A673 (cell line): Measurements from ENCODE around the gene MGP. TPM values are rescaled to one million over a fixed set of nuclear protein-coding genes. Genes with fewer than 3 reads are reported as not detected.

Source experiments
- BruUV-seq: library from RNA; stranded (reverse); fragments of 400-500 nt; replicated peaks from 2 replicates; lab custom pipeline; 2021; lab: Mats Ljungman, UMichigan
- CTCF ChIA-PET: fragments of 300-600 bp; sonication (Branson Sonifier 250); formaldehyde crosslinking; loops from one replicate; lab custom pipeline; 2022; ENCODE audit warnings: antibody characterized with exemption; lab: Charles Lee
- POLR2A ChIA-PET: fragments of 300-600 bp; sonication (Branson Sonifier 250); formaldehyde crosslinking; loops from one replicate; lab custom pipeline; 2022; ENCODE audit warnings: antibody characterized with exemption; ENCODE audit not compliant: low non-redundant PET; lab: Charles Lee
- DNase-seq: peaks from one replicate; pipeline ENCODE4 v3.0.0-alpha.2; 2015; ENCODE audit warnings: low spot score
- H3K27ac ChIP-seq: fragments of 200-600 bp; sonication (generic); 2 replicates; pipeline ENCODE4 v1.5.1; 2016; ENCODE audit warnings: mixed run types, low read depth, mild to moderate bottlenecking, mixed read lengths, antibody characterized with exemption, low read length; ENCODE audit not compliant: poor library complexity, severe bottlenecking
- H3K27me3 ChIP-seq: fragments of 200-600 bp; sonication (generic); replicated peaks from 2 replicates; pipeline ENCODE4 v1.6.1; 2017; ENCODE audit warnings: mixed run types, low read depth, mild to moderate bottlenecking, mixed read lengths, antibody characterized with exemption, low read length; ENCODE audit not compliant: insufficient read depth, poor library complexity
- H3K36me3 ChIP-seq: fragments of 200-600 bp; sonication (generic); 2 replicates; pipeline ENCODE4 v1.6.1; 2016; ENCODE audit warnings: mixed run types, mild to moderate bottlenecking, mixed read lengths, antibody characterized with exemption, low read length; ENCODE audit not compliant: insufficient read depth, poor library complexity, severe bottlenecking
- H3K4me1 ChIP-seq: fragments of 200-600 bp; sonication (generic); 2 replicates; pipeline ENCODE4 v1.6.1; 2017; ENCODE audit warnings: mixed run types, mild to moderate bottlenecking, mixed read lengths, antibody characterized with exemption, low read length; ENCODE audit not compliant: insufficient read depth, poor library complexity, severe bottlenecking
- H3K4me3 ChIP-seq: fragments of 200-600 bp; sonication (generic); 2 replicates; pipeline ENCODE4 v1.5.1; 2016; ENCODE audit warnings: low read depth, mixed run types, mild to moderate bottlenecking, mixed read lengths, low read length; ENCODE audit not compliant: poor library complexity, severe bottlenecking
- H3K9me3 ChIP-seq: fragments of 200-600 bp; sonication (generic); 2 replicates; pipeline ENCODE4 v1.6.1; 2016; ENCODE audit warnings: mixed run types, low read depth, mild to moderate bottlenecking, mixed read lengths, antibody characterized with exemption, low read length; ENCODE audit not compliant: poor library complexity, severe bottlenecking
- EZH2 ChIP-seq: fragments of 200-600 bp; sonication (generic); IDR thresholded peaks from 2 replicates; pipeline ENCODE4 v1.6.1; 2017; ENCODE audit warnings: borderline replicate concordance, low read depth, mild to moderate bottlenecking, mixed read lengths, antibody characterized with exemption, low read length; ENCODE audit not compliant: poor library complexity, severe bottlenecking
- intact Hi-C: fragments of 100-400 bp; cut with micrococcal nuclease; formaldehyde crosslinking; loops from one replicate; pipeline ENCODE4 v1.10.0; 2022; ENCODE audit not compliant: unreplicated experiment
- total RNA-seq: library from RNA; stranded (reverse); gene quantifications from 2 replicates; pipeline ENCODE4 v1.2.3, GENCODE V29; 2021
- TF ChIP-seq, protein P1 (sequence below): fragments of 300-800, 200-600 bp; sonication (generic); conservative IDR thresholded peaks from 2 replicates; pipeline ENCODE4 v1.5.1; 2017; ENCODE audit warnings: low read depth, mild to moderate bottlenecking, antibody characterized with exemption, low read length, moderate library complexity, mixed read lengths

MGP gene
- total RNA-seq, 1 experiment from 2014 or later: not detected

DNA sequence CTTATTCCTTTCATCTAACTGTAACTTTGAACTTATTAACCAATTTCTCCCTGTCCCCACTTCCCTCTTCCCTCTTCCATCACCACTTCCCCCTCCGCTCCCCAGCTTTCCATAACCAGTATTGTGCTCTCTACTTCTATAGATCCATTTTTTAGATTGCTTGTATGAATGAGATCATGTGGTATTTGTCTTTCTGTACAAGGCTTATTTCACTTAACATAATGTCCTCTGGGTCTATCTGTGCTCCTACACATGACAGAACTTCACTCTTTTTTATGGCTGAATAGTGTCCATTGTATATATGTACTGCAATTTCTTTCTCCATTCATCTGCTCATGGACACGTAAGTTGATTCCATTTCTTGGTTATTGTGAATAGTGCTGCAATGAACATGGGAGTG lies 38.3 kb upstream of the MGP start:
- no TSS peak for BruUV-seq
- Histone ChIP-seq H3K27me3 (no peaks in the 10 kb centered on the region), H3K36me3 (no peaks in the 10 kb centered on the region), H3K4me1 (peaks cover 23% of the 10 kb centered on the region), H3K4me3 (no peak overlapping the region), H3K27ac (no peak overlapping the region), H3K9me3 (no peaks in the 10 kb centered on the region)
- TF ChIP-seq, protein P1, sequence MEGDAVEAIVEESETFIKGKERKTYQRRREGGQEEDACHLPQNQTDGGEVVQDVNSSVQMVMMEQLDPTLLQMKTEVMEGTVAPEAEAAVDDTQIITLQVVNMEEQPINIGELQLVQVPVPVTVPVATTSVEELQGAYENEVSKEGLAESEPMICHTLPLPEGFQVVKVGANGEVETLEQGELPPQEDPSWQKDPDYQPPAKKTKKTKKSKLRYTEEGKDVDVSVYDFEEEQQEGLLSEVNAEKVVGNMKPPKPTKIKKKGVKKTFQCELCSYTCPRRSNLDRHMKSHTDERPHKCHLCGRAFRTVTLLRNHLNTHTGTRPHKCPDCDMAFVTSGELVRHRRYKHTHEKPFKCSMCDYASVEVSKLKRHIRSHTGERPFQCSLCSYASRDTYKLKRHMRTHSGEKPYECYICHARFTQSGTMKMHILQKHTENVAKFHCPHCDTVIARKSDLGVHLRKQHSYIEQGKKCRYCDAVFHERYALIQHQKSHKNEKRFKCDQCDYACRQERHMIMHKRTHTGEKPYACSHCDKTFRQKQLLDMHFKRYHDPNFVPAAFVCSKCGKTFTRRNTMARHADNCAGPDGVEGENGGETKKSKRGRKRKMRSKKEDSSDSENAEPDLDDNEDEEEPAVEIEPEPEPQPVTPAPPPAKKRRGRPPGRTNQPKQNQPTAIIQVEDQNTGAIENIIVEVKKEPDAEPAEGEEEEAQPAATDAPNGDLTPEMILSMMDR: no peak
- TF ChIP-seq EZH2: no peak
- ChIA-PET POLR2A (no interaction called here), CTCF (no interaction called here)
- intact Hi-C loops: no loop called here
- no peak for DNase-seq

DNA sequence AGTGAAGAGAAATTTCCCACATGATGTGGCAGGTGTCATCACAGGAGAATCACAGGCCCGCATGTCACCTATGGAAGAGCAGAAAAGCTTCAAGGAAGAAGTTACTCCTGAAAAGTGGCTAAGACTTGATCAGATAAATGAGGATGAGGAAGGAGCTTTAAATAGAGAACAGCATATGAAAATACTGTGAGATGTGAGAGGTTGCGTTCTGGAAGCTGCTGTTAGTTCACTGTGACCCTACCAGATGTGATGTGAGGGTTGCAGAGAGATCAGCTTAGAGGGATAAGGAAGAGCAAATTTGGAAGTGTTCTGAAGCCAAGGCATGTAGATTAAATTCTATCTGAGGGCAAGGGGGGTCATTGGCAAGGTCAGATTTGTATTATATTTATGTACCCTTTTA lies 35.6 kb upstream of the MGP start:
- Histone ChIP-seq H3K4me1 (peaks cover 4% of the 10 kb centered on the region), H3K4me3 (no peak overlapping the region), H3K9me3 (no peaks in the 10 kb centered on the region), H3K27me3 (no peaks in the 10 kb centered on the region), H3K36me3 (no peaks in the 10 kb centered on the region), H3K27ac (no peak overlapping the region)
- intact Hi-C loops: no loop called here
- ChIA-PET POLR2A (no interaction called here), CTCF (no interaction called here)
- TF ChIP-seq, protein P1: no peak
- no peak for TF ChIP-seq EZH2
- no peak for DNase-seq
- BruUV-seq: no TSS peak

DNA sequence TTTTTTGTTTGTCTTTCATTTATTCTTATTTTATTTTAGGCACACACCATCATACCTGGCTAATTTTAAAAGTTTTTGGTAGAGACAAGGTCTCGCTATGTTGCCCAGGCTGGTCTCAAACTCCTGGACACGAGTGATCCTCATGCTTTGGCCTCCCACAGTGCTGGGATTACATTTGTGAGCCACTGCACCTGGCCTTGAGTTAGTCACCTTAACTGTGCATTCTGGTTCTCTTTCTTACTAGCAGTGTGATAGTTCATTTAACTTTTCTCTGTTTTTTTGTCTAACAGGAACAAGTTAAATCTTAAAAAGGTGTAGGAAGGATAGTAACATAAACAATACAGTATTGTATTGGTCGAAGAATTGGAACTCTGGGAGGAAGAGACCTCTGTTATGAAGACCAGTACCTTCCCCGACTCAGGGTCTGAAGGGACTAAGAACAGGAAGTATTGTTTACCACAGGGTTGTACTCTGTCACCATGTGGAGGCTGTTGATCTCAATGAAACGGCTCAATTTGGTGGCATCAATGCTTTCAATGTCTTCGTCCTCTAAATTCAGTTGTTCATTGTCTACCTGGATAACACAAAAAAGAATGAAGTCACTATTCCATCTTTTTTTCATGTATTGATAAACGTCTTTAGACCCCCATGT lies 34.9 kb upstream of the MGP start:
- H3K27me3 ChIP-seq: no peaks in the 10 kb centered on the region
- H3K9me3 ChIP-seq: no peaks in the 10 kb centered on the region
- H3K36me3 ChIP-seq: no peaks in the 10 kb centered on the region
- POLR2A ChIA-PET: no interaction called here
- no peaks in the 10 kb centered on the region for H3K4me1 ChIP-seq
- no peak for TF ChIP-seq EZH2
- TF ChIP-seq, protein P1: no peak
- BruUV-seq: no TSS peak
- no peak for DNase-seq
- H3K27ac ChIP-seq: no peak overlapping the region
- no peak overlapping the region for H3K4me3 ChIP-seq
- CTCF ChIA-PET: no interaction called here
- intact Hi-C loops: no loop called here
